GF-D8 (cell line): ENCODE data around the gene GRID1.
"Not testable (repeated sequence)": the region's sequence is repeated elsewhere in the genome, so short reads cannot be mapped to it uniquely, and the experiment has no call there.

Source experiments
- DNase-seq: peaks from one replicate; lab custom pipeline; 2025; lab: John Stamatoyannopoulos, UW

Gene GRID1

GRCh38 chr10:85874208-85874607 is 492.4 kb downstream of the GRID1 start:
- no peak for DNase-seq

GRCh38 chr10:85873063-85873462 is 493.5 kb downstream of the GRID1 start:
- no peak for DNase-seq

GRCh38 chr10:85868627-85869499 is 497.7 kb downstream of the GRID1 start:
- DNase-seq: no peak

GRCh38 chr10:85864868-85865526 is 501.6 kb downstream of the GRID1 start:
- DNase-seq: no peak

- no peak for DNase-seq
These were observed 502.4 kb downstream of the GRID1 start for GRCh38 chr10:85864173-85864549.

- no peak for DNase-seq
These were observed 503.1 kb downstream of the GRID1 start for GRCh38 chr10:85863301-85864172.

GRCh38 chr10:85862771-85863170 is 503.8 kb downstream of the GRID1 start:
- DNase-seq: no peak

- DNase-seq: no peak
These were observed 504.9 kb downstream of the GRID1 start for GRCh38 chr10:85861513-85862197.

- DNase-seq: no peak
These were observed 506.7 kb downstream of the GRID1 start for GRCh38 chr10:85859859-85860258.

- DNase-seq: no peak
These were observed 507.6 kb downstream of the GRID1 start for GRCh38 chr10:85858776-85859515.

- DNase-seq: no peak
These were observed 508.8 kb downstream of the GRID1 start for GRCh38 chr10:85857791-85858190.

- DNase-seq: no peak
These were observed 509.3 kb downstream of the GRID1 start for GRCh38 chr10:85857305-85857704.

GRCh38 chr10:85851934-85852333 is 514.7 kb downstream of the GRID1 start:
- DNase-seq: no peak

GRCh38 chr10:85851325-85851724 is 515.3 kb downstream of the GRID1 start:
- no peak for DNase-seq

- DNase-seq: no peak
These were observed 515.9 kb downstream of the GRID1 start for GRCh38 chr10:85850736-85851135.

GRCh38 chr10:85849315-85849714 is 517.3 kb downstream of the GRID1 start:
- DNase-seq: no peak

- DNase-seq: no peak
These were observed 517.8 kb downstream of the GRID1 start for GRCh38 chr10:85848756-85849155.

- no peak for DNase-seq
These were observed 519.5 kb downstream of the GRID1 start for GRCh38 chr10:85847085-85847484.

- not testable (repeated sequence) for DNase-seq
These were observed 527.9 kb downstream of the GRID1 start for GRCh38 chr10:85838660-85839059.

- no peak for DNase-seq
These were observed 533.6 kb downstream of the GRID1 start for GRCh38 chr10:85832988-85833387.

GRCh38 chr10:85831422-85831821 is 535.2 kb downstream of the GRID1 start:
- no peak for DNase-seq
